ENCODE data around the gene MAU2.
"Not testable (repeated sequence)": the region's sequence is repeated elsewhere in the genome, so short reads cannot be mapped to it uniquely, and the experiment has no call there.

MAU2 gene

DNA sequence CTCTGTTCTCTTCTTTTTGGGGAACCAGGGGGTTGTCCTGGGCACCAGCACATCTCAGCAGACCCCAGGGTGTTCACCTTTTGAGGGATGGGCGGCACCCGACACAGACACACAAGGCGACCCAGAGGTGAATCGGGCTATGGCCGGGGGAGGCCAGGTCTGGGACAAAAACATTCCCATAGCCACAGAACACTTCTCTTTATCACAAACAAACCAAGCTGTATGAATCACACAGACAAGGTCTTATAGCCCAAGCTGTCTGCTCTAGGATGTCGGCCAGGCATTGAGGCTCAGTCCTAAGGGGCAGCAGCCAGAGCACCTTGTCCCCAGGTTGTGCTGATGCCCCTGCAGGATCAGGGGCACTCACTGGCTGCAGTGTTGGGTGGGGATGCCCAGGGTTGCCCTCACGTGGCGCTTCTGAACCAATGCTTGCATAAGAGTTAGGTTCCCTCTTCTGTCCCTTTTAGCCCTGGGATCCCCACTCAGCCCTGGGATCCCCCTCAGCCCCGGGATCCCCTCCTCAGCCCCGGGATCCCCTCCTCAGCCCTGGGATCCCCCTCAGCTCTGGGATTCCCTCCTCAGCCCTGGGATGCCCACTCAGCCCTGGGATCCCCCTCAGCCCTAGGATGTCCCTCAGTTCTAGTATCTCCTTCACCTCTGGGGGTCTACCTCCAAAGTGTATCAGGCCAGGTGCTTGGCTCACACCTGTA, 26.9 kb downstream of the MAU2 start:
- no peak for DNase-seq

DNA sequence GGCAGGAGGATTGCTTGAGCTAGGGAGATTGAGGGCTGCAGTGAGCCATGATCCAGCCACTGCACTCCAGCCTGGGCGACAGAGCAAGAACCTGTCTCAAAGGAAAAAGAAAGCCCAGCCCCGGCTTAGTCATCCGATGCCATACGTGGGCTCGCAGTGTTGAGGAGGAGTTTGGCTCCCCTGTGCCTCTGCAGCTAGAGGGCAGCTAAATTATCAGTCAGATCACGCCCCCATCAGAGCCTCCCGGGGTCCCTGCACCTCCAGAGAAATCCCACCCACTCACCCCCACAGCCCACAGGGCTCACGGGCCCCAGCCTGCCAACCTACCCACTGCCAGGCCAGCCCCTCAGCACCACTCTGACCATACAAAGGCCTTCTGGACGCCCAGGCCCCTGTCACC, 27.6 kb downstream of the MAU2 start:
- DNase-seq = no peak

DNA sequence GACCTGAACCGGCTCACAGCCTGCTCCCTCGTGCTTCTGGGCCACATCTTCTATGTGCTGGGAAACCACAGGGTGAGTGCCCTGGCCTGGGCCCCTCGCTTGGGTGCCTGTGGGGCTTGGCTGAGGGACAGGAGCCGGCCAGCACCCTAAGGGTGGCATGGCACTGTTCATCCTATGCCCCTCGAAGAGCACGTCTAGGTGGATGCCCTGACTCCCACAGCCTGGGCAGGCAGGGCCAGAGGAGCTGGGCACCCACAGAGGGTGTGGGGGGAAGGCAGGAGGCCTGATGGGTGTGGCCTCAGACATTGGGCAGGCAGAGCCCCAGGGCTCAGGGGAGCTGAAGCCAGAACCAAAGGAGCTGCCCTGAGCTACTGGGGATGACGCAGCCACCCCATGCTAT, 28.7 kb downstream of the MAU2 start:
- DNase-seq = no peak

DNA sequence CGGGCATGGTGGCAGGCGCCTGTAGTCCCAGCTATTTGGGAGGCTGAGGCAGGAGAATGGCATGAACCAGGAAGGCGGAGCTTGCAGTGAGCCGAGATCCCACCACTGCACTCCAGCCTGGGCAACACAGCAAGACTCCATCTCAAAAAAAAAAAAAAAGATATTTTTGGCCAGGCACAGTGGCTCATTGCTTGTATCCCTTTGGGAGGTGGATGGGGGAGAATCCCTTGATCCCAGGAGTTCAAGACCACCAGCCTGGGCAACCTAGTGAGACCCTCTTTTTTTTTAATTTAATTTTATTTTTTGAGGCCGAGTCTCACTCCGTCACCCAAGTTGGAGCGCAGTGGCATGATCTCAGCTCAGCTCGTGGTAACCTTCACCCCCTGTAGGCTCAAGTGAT, 30.1 kb downstream of the MAU2 start:
- not testable (repeated sequence) for DNase-seq

DNA sequence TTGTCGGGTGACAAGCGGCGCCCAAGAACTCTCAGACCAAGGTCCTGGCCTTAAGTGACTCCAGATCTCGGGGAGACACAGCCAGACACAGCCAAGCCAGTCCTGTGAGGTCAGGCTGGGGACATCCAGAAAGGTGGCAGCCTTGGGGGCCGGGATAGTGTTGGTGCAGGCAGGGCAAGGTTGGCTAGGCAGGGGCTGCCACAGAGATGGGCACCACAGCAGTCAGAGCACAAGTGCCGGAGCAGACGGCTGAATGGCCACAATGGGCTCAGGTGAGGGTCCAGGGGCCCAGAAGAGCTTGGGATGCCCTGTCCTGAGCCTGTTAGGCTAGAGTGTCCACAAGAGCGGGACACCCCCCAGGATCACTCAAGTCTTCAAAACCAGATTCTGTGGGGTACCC, 32.2 kb downstream of the MAU2 start:
- DNase-seq = no peak

DNA sequence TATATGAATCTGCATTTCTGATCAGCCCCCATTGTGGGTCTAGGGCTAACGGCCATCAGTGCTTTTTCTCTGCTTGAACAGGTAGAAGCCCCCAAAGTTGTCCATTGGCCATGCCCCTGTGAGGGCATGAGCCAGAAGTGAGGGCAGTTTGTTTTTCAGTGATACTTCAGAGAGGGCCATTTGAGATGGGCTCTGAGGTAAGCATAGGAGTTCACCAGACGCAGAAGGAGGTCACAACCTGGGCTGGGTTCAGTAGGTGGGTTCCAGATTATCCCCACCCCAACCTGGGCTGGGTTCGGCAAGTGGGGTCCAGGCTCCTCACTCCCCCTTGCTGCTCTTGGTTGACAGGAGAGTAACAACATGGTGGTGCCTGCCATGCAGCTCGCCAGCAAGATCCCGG, 33.4 kb downstream of the MAU2 start:
- no peak for DNase-seq

DNA sequence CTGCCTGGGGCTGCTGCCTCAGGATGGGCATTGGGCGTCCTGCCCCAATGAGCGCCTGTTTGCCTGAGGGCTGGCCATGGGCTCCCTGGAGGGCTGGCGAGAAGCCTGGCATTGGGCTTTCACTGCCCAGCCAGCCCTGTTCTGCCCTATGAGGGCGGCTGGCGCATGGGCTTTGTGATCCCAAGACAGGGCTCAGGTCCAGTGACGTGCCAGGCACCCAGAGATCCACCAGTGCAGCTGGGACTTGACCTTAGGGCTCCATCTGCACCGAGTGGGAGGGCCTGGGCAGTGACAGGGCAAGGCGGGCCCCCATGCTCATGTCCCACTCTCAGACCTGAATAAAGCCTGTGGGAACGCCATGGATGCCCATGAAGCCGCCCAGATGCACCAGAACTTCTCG, 34.3 kb downstream of the MAU2 start:
- no peak for DNase-seq

DNA sequence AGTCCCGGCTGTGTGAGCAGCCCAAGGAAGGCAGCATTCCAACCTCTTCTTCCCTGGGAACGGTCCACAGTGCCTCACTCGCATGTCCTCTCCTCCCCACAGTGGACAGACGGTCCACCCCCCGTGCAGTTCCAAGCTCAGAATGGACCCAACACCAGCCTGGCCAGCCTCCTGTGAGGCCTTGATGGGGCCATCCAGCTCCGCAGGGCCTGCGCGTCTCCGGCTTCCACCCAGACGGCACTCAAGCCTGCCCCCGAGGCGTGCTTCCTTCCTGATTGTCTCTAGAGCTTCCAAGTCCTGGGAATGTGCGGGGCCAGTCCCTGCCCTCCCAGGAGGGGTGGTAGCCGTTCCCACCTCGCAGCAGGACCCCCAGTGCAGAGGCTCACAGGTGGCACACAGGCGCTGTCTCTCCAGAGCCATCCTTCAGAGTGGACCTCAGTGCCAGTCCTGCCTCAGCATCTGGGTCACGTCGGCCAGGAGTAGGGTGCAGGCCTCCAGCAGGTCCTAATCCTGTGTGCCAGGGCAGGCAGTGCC, 35.0 kb downstream of the MAU2 start:
- no peak for DNase-seq

DNA sequence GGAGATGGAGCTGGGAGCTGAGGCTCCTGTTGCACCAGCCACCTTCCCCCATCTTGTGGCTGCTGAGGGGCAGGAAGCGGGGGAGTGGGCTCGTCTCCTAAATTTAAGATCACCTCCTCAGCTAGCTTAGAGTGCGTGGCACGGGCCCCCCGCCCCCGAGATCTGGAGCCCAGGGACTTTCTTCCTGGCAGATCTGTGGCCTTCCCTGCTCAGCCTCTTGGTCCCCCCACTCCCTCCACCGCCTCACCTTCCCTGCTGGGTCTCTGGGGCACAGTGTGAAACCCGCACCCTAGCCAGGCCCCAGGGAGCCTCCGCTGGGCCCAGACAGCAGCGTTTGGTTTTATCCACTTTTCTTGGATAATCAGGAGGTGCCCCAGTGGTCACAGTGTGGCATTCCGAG, 35.9 kb downstream of the MAU2 start:
- DNase-seq = no peak

DNA sequence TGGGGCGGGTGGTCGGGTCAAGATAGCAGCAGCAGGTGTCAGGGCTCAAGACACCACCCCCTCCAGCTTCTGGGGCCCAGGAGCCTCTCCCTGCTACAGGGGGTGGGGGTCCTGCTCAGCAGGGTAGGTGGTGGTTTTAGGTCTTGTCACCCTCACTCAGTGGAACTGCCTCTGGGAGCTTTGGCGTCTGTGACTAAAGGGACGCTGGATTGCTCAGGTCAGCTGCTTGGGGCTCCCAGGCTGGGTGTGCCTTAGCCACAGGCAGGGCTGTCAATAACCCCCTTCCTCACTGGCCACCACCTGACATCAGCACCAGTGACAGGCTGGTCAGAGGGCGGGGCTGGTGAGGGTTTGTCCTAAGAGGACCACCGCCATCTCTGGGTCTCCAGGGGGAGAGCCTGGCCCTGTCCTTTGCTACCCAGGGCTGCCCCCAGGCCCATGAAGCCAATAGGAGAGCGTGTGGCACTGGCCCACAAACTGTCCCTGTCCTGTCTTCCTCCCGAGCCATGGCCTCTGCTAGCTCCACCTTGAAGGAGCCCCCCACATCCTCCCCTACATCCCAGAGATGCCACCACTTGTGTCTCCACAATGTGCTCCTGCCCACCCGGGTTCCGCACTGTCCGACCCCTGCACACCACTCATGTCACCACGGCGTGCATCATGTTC, 36.4 kb downstream of the MAU2 start:
- DNase-seq = no peak

DNA sequence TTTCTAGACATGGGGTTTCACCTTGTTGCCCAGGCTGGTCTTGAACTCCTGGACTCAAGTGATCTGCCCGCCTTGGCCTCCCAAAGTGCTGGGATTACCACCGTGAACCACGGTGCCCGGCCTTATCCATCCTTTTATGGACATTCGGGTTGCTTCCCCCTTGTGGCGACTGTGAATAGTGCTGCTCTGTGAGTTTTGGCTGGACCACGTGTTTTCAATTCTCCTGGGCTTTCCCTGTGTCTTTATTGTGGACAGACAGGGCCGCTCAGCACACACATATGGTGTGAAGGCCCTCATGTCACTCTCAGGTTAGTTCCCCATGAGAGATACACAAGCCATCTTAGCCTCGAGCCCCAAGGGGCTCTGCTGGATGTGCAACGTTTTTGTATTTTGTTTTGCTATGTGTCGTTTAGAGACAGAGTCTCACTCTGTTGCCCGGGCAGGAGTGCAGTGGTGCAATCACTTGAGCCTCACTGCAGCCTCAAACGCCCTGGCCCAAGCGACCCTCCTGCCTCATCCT, 40.5 kb downstream of the MAU2 start:
- DNase-seq = peak; percentile 57 to 61

DNA sequence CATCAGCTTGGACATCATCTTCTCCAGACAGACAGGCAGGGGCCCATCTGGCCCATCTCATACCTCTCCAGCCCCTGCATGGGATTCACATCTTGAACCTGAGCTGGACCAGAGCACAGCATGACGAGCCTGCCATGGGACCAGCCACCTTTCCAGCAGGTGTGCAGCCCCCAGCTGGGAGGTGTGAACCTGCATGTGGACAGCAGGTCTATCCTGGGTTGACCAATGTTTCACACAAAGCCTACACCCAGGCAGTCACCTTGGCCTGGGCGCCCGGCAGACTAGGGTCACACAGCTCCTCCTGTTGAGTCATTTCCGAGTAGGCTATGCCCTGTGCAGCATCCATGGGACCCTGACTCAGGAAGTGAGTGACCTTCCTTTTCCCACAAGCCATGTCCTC, 41.4 kb downstream of the MAU2 start:
- no peak for DNase-seq

DNA sequence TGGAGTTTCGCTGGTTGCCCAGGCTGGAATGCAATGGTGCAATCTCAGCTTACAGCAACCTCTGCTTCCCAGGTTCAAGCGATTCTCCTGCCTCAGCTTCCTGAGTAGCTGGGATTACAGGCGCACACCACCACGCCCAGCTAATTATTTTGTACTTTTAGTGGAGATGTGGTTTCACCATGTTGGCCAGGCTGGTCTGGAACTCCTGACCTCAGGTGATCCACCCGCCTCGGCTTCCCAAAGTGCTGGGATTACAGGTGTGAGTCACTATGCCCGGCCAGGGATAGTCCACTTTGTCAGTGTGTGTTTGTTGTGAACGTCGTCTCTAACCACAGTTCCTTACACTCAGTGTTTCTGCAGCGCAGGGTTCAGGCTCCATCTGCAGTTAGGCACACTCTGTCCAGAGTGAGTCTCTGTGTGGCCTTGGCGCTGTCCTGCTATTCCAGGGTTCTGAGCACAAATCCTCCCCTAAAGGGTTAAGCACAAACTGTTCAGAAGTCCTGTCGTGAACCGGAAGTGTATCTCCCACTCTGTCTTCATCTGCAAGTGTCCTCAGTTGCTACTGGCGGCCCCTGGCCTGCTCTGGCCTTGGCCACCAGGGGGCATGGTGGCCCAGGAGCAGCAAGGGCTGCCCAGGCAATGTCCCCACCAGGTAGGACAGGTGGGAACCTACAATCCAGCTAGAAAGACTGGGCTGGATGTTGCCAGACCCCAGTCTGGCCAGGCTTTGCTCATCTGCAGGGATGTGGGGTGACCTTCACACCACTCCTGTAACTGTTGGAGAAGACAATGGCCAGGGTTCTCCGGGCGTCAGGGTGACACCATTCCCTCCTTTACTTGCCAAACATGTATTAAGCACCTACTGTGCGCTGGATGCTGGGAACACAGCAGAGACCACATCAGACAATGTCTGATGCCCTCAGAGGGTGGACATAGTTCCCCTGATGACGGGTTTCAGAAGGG, 46.1 kb downstream of the MAU2 start:
- peak; percentile 59 to 66 for DNase-seq

DNA sequence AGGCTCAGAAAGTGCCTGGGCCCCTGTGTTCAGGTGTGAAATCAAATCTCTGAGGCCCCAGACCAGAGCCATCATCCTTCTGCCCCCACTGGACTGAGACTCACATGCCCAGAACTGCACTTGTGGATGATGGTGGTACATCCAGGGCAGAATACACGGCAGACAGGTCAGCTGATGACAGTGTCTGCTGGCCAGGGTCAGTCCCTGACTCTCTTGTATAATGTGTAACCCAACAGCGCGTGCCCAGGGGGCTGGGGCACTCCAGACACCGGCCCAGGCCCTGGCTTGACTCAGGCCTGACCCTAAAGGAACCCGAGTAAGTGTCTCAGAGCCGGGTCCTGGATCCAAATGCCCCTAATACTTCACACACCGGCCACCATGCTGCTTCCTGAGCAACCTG, 47.5 kb downstream of the MAU2 start:
- DNase-seq = no peak

DNA sequence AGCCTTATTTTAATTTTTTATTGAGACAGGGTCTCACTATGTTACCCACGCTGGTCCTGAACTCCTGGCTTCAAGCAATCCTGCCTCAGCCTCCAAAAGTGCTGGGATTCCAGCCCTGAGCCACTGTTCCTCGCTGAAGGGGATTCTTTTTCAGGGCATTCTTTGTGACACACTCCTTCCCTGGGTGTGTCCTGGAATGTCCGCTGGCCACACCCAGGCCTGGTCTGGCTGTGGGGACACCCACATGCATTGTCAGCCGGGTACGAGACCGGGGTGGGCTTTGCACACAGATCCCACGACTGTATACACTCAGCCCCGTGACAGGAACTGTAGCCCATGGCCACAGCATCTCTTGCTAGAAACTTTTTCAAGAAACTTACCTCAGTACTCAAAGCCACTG, 50.4 kb downstream of the MAU2 start:
- DNase-seq = no peak

DNA sequence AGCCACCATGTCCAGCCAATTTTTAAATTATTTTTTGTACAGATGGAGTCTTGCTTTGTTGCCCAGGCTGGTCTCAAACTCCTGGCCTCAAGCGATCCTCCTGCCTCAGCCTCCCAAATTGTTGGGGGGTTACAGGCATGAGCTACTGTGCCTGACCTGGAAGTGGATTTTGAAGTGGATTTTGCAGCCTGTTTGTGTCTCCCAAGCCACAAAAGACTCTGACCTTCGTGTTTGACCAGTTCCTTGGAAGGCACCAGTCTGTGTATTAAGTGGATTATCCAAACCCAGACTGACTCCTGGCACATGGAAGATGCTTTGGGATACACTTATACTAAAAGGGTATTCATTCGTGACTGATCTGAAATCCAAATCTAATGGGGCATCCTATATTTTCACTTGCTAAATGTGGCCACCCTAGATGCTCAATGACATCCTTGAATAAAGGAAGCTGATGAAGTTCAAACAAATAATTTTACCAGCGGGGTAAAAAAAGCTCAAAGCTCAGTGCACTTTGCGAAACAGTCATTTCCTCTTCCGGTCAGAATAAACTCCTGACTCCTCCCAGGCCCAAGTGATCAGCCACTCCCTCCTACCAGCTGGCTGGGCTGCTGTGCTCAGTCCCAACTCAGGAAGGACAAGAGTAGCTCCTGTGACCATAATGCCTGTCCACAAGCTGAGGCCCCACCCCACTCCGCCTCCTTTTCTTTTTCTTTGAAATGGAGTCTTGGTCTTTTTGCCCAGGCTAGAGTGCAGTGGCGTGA, 52.2 kb downstream of the MAU2 start:
- peak in 1 of 2 experiments; percentile 15 for DNase-seq

DNA sequence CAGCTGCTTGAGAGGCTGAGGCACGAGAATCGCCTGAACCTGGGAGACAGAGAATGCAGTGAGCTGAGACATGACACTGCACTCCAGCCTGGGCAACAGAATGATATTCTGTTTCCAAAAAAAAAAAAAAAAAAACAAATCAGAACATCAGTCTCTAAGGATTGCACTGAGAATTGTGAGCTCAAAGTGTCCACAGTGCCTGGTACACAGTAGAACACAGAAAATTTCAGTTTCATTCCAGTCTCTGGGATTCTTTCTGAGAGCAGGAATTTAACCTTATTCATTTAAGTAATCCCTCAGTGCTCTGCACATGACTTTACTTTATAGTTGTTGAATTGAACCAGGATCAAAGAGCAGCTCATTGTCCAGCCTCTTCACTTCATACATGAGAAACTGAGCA, 58.9 kb downstream of the MAU2 start:
- no peak for DNase-seq

DNA sequence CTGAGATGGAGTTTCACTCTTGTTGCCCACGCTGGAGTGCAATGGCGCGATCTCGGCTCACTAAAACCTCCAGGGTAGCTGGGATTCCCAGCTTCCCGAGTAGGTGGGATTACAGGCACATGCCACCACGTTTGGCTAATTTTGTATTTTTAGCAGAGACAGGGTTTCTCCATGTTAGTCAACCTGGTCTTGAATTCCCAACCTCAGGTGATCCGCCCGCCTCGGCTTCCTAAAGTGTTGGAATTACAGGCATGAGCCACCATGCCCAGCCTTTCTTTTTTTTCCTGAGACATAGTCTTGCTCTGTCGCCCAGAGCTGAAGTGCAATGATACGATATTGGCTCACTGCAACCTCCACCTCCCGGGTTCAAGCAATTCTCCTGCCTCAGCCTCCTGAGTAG, 59.7 kb downstream of the MAU2 start:
- not testable (repeated sequence) for DNase-seq

DNA sequence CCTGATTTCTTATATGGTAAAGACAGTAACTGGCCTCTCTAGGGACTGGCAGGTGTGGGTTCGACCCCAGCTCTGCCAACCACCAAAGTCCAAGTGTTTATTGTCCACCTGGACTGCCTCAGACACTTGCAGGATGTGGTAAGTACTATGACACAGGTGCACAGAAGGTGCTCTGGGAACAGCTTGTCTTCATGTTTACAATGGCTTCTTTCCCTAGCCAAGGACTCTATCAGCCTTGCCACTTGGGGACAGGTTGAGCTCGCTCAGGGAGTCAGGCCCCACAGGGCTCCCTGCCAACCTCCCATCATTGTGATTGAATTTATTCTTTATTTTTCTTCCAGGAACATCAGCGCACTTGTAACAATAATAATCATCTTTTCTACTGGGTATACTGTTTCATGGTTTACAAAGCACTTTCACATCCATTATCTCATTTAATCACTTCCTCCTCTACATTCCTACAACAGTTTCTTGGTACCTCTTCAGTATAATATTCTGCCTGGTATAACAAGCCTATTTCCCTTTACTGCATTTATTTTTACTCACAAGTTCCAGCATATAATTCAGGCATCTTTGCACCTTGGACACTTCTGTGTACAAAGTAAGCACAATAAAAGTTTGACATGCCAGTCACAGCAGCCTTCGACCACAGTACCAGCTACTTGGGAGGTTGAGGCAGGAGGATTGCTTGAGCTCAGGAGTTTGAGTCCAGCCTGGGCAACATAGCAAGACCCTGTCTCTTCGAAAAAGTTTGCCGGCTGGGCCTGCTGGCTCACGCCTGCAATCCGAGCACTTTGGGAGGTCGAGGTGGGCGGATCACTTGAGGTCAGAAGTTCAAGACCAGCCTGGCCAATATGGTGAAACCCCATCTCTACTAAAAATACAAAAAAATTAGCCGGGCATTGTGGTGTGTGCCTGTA, 60.6 kb downstream of the MAU2 start:
- no peak for DNase-seq

DNA sequence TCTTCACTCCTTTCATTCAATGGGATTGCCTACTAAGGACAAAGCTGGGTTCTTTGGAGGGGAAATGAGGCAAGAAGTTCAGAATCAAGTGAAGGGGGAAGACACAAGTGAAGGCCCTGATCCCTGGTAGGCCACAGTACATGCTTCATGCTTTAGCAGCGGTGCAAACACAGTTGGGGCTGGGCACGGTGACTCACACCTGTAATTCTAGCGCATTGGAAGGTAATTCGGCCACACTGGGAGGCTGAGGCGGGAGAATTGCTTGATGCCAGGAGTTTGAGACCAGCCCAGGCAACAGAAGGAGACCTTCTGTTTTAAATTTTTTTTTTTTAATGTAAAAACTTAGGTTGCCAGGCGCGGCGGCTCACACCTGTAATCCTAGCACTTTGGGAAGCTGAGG, 61.5 kb downstream of the MAU2 start:
- no peak for DNase-seq

DNA sequence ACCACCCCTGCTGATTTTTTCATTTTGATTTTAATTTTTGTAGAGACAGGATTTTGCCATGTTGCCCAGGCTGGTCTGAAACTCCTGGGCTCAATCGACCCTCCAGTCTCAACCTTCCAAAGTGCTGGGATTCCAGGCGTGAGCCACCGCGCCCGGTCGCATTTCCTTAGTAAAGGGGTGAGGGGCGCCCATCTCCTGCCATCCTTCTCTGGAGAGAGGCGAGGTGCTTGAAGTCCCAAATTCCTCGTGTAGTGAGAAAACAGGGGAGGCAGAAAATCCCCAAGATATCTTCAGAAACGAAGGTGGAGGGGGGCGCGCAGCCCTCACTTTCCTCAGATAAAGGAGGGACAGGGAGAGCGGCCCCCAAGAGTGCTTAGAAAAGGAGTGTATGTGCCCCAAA, 63.9 kb downstream of the MAU2 start:
- DNase-seq = no peak
